HG03432 (cell line): ENCODE measurements around the gene ARMC7.
A peak's percentile ranks its signal among the peaks of the same experiment; 100 is the strongest.
"Not testable (repeated sequence)": the region's sequence is repeated elsewhere in the genome, so short reads cannot be mapped to it uniquely, and the experiment has no call there.

Source experiments
- ATAC-seq: cut with Tn5 transposase; IDR thresholded peaks from one replicate; pipeline ENCODE4 v1.9.1; 2021; ENCODE audit warnings: mild to moderate bottlenecking, moderate library complexity; ENCODE audit not compliant: unreplicated experiment

Gene ARMC7

DNA sequence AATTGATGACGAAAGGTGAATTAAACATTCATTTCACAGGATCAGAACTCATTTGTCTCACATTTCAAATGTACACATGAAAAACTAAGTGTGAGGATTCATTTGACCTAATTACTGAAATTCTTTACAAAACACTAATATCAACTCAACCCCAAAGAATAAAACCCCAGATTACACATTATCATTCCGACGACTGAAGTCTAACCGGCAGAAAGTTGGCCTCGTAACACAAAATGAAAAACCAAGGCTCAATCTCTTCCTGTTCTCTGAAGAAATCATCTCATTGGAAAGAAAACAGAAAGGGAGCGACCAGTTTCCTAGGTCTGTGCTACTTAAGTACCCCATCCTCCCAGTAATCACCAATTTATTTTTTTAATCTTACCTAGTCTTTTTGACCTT lies 42.8 kb downstream of the ARMC7 start:
- ATAC-seq: no peak

DNA sequence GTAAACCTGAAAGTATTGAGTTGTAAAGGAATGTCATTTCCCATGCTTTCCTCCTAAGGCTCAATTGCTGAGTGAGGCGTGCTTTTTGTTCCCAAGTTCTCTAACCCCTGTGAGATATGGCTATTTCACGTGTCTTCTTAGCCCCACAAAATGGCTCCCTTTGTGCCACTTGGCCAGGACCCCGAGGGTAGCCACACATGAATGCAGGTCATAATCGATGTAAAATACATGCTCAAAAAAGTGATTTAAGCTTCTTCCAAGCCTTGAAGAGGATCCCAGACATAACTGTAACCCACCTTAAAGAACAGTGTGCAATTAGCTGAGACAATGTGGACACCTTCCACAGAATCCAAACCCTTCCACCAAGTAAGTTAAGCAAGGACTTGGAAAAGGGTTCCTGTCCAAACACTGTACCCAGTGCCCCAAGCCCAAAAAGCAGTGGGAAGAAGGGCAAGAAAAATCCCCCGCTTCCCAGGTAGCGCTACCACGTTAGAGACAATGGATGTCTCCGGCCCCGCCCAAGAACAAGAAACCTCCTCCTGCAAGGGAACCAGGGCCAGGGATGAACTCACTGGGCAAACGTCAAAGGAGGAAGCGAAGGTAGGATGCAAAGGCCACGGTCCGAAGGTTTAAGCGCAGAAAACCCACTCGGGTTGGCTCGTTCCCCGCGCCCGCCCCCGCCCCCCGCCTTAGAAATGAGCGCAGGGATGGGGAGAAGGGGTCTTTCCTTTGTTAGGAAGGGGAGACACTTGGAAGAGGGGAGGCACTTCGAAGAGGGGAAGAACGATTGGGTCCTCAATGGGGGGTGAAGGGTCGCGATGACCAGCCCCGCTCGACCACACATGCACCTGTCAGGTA lies 43.4 kb downstream of the ARMC7 start:
- ATAC-seq: no peak

DNA sequence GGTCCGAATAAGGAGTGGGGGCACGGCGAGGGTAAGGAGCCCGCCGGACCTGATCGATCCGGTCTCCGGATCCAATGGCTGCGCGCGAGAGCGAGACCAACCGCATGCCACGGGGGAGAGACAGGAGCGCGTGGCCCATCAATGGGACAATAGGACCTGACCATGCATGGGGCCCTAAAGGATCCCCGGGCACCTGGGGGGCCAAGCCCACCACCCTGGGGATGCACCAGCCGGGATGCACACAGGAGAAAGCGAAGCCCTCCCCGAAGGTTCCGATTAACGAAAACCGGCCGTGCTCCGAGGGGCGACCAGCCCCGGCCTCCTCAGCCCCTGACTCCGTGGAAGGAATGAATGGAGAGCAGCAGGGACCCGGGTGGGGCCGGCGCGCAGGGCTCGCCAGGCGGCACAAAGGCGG lies 44.0 kb downstream of the ARMC7 start:
- peak; percentile 33 for ATAC-seq

DNA sequence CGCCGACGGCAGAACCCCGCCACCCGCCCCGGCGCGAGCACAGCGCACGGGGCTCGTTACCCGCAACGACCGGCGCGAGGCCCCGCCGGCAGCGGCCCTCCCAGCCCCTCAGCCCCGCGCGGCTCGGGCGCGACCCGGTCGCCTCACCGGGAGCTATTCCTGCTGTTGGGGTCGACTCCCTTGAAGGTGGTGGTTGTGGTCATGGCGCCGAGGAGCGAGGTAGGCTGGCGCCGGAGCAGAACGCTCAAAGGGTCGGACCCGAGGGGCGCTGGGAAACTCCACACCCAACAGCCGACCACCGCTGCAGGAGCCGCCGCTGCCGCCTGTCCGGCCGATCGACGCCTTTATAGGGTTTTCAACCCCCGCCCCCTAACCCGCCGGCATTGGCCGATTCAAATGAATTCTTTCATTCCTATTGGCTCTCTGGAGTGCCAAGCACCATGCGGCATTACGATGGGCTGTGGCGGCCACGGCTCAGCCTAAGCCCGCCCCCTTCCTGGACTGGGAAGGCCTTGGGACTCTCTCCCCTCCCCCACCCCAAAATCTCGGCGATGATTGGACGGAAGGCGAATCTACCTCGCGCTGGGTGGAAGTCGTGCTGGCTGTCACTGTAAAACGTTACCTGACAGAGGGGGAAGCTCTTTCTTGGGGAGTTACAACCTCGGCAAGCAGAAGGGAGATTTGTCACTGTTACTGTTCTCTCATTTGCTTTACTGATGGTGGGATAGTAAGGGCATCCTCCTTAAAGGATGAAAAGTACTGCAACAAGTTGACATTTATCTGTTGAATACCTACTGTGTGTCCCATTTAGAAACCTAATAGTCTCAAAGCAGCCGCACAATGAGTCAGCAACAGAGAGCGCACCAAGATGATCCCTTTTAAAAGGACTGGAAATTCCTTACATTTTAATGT lies 44.7 kb downstream of the ARMC7 start, which contains the start of gene JPT1:
JPT1 (minus strand) TSS at position 318 of the 912 bp plus-strand sequence; CDS start at position 203, 115 bp downstream.
- peak; percentile 90 for ATAC-seq

DNA sequence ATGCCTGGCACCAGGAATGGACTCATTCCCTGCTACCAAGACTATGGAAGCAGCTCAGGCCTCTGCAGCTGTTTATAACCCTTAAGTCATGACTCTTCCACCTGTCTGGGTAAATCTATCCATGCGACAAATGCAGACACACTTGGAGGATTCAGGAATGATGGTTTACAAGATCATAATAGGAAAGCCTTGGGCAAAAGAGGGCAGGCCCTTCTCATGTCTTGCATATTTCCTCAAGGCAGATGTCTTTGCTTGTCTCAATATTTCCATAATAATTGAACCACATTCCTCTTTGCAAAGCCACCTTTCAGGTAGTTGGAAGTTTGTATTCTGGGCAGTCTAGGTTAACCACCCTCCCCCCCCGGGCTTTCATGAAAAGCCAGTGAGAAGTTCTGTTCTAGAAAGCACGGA lies 45.4 kb downstream of the ARMC7 start:
- no peak for ATAC-seq

DNA sequence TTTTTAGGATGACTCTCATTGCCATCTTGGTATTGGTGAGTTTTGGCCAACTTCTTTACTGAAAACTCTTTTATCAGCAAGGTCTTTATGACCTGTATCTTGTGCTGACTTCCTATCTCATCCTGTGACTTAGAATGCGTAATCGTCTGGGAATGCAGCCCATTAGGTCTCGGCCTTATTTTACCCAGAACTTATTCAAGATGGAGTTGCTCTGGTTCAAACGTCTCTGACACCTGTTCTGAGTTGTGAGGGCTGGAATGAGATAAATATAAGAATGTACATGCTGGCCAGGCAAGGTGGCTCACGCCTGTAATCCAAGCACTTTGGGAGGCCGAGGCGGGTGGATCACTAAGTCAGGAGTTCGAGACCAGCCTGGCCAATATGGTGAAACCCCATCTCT lies 48.7 kb downstream of the ARMC7 start:
- not testable (repeated sequence) for ATAC-seq

DNA sequence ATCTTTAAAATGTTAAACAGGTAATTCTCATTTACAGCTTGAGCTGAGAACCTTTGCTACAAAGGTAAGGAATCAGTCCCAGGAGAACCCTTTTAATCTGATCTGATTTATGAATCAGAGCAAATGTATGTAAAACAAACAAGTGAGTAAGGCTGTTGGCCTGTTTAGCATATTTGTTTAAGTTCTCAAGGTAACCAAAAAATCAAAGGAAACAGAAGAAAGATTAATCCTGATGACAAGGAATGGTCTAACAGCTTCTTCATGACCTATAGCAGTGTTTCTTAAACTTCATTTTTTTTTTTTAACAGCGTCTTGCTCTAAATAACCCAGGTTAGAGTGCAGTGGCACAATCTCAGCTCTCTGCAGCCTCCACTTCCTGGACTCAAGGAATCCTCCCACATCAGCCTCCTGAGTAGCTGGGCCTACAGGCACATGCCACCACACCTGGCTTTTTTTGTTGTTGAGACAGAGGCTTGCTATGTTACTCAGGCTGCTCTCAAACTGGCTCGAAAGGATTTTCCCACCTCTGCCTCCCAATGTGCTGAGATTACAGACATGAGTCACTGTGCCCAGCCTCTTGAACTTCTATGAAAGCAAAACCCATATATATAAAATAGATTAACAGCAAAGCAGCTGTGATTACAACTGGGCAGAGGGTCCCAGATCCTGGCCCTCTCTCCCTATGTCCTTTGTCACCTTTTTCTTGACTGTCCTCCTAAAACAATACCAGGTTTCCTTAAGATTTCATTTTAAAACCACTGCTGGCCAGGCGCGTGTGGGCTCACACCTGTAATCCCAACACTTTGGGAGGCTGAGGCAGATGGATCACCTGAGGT lies 49.6 kb downstream of the ARMC7 start:
- no peak for ATAC-seq

DNA sequence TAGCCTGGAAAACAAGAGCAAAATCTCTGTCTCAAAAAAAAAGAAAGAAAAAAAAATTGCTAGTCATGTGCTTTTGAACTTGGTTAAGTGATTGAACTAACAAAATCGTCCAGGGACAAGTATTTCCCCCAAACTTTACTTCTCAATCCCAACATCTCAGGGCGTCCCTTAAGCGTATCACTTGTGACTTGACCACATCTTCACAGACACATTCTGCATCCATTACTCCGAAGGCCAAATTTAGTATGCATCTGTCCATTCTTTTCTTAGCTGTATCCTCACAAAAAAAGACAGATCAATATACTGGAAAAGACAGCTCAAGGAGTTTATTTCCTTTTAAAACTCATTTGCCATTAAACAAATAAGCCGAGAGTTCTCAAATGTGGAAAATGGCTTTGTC lies 50.4 kb downstream of the ARMC7 start:
- ATAC-seq: no peak

DNA sequence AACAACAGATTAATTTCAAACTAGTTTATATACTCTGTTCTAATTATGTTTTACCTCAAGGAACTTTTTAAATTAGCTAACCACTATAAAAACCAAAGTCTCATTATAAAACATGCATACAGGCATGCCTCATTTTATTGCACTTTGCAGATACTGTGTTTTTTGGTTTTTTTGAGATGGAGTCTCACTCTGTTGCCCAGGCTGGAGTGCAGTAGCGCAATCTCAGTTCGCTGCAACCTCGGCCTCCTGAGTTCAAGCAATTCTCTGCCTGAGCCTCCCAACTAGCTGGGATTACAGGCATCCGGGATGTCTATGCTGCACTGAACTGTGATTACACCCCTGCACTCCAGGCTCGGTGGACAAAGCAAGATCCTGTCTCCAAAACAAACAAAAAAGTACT lies 53.3 kb downstream of the ARMC7 start:
- ATAC-seq: no peak

DNA sequence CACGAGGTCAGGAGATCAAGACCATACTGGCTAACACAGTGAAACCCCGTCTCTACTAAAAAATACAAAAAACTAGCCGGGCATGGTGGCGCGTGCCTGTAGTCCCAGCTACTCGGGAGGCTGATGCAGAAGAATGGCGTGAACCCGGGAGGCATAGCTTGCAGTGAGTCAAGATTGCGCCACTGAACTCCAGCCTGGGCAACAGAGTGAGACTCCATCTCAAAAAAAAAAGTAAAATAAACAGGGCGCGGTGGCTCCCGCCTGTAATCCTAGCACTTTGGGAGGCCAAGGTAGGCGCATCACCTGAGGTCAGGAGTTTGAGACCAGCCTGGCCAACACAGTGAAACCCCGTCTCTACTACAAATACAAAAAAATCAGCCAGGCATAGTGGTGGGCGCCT lies 54.8 kb downstream of the ARMC7 start:
- not testable (repeated sequence) for ATAC-seq

DNA sequence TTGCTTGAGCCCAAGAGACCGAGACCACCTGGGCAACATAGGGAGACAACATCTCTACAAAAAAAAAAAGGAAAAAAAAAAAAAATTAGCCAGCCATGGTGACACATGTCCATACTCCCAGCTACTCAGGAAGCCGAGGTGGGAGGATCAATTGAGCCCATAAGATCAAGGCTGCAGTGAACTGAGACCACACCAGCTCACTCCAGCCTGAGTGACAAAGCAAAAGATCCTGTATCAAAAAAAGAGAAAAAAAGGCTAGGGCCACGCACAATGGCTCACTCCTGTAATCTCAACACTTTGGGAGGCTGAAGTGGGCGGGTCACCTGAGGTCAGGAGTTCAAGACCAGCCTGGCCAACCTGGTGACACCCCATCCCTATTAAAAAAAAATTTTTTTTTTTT lies 59.2 kb downstream of the ARMC7 start:
- ATAC-seq: no peak

DNA sequence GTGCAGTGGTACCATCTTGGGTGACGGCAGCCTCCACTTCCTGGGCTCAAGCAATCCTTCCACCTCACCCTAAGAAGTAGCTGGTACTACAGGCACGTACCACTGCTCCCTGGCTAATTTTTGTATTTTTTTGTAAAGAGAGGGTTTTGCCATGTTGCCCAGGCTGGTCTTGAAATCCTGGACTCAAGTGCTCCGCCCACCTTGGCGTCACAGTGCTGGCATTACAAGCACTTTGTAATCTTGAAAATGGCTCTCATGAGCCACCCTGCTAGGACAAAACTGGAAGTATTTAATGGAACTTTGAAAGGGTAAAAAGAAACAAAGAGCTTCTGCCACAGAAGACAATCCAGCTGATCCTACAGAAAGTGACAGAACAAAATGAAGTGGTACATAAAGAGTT lies 63.8 kb downstream of the ARMC7 start:
- no peak for ATAC-seq

DNA sequence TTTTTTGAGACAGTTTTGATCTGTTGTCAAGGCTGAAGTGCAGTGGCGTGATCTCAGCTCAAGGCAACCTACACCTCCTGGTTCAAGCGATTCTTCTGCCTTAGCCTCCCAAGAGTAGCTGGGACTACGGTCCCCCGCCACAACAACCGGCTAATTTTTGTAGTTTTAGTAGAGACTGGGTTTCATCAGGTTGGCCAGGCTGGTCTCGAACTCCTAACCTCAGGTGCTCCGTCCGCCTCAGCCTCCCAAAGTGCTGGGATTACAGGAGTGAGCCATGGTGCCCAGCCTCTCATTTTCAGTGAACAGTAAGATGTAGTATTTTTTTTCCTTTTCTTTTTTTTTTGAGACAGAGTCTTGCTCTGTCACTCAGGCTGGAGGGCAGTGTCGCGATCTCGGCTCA lies 65.2 kb downstream of the ARMC7 start:
- ATAC-seq: no peak

DNA sequence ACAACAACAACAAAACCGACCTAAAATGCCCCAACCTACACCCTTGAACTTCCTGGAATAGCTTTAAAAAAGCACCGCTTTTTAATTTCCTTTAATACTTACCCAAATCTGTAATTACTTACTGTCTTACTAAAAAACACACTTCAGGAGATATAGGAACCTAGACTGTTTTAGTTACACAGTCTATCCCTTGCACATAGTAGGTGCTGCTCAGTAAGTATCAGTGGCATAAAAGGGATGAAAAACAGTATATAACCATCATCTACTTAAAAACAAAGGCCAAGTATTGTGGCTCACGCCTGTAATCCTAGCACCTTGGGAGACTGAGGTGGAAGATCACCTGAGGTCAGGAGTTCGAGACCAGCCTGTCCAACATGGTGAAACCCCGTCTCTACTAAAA lies 66.9 kb downstream of the ARMC7 start:
- ATAC-seq: no peak

DNA sequence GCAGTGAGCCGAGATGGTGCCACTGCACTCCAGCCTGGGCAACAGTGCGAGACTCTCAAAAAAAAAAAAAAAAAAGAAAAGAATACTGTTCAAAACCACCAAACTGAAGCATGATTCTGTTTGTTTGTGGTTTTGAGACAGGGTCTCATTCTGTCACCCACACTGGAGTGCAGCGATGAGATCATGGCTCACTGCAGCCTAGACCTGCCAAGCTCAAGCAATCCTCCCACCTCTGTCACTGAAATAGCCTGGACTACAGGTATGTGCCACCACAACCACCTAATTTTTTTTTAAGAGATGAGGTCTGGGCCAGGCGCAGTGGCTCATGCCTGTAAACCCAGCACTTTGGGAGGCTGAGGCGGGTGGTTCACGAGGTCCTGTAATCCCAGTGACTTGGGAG lies 68.7 kb downstream of the ARMC7 start:
- no peak for ATAC-seq
